Measurements from ENCODE around the gene NSDHL. TPM values are rescaled to one million over a fixed set of nuclear protein-coding genes. Genes with fewer than 3 reads are reported as not detected.

NSDHL gene
- total RNA-seq, 2 donors from 2014 or later = 25.8 to 34.8 TPM

DNA sequence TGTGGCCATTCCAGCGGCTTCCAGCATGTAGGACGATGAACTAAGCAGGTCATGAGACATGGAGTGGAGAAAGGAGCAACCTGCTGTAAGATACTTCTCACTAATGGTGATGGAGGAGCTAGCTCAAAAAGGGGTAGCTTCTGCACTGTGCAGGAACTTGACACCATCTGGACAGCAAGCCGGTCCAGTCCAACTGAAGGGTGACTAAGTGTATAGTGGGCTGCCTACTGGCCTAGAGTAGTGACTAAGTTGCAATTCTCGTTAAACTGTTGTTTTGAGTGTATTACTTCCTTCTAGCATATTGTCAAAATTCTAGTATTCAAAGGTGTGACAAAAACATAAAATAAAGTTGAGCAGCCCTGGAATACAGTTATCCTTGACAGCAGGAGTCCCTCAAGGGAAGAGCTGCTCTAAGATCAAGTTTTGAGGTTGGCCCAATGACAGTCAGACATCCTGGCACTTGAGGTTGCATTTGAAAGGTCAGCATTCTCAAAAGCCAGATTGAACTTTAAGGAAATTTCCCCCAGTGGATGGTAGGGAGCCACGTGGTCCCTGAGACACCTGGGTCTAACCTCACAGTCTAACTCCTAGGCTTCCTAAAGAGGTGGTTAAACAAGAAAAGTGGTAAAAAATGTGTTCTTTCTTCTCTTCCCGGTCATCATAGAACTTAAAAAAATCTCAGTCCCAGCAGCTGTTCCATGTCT lies 8.3 kb upstream of the NSDHL start:
- H3K9me3 Mint-ChIP-seq = peaks cover 40% of the 10 kb centered on the region
- H3K36me3 Mint-ChIP-seq (ENCODE audit: low read depth) = peaks cover 3% of the 10 kb centered on the region
- H3K9me3 ChIP-seq (ENCODE audit: control insufficient read depth, low read length) = no peaks in the 10 kb centered on the region
- no peak overlapping the region for H3K27ac Mint-ChIP-seq
- H3K4me1 ChIP-seq (ENCODE audit: control insufficient read depth, insufficient read depth, low read length) = no peaks in the 10 kb centered on the region
- no peak overlapping the region for H3K4me3 ChIP-seq (ENCODE audit: low read length)
- H3K27me3 ChIP-seq (ENCODE audit: control insufficient read depth, insufficient read depth, low read length, poor library complexity, severe bottlenecking) = peaks cover 22% of the 10 kb centered on the region
- no peaks in the 10 kb centered on the region for H3K4me1 Mint-ChIP-seq
- DNase-seq = no peak
- no peak overlapping the region for H3K4me3 Mint-ChIP-seq
- H3K36me3 ChIP-seq (ENCODE audit: control insufficient read depth, insufficient read depth, low read length) = peaks cover 7% of the 10 kb centered on the region
- no peak overlapping the region for H3K27ac ChIP-seq (ENCODE audit: low read depth, low read length)
- no peak overlapping the region for H3K9ac ChIP-seq (ENCODE audit: extremely low read depth, low read length, poor library complexity, severe bottlenecking)
- 75 to 100% methylated on average over 2 to 6 of the region's 6 CpGs for WGBS, 2 experiments (ENCODE audit: insufficient coverage in 1 of 2, insufficient read length in 1 of 2)
- peaks cover 1% of the 10 kb centered on the region for H3K27me3 Mint-ChIP-seq (ENCODE audit: insufficient read depth)
- TF ChIP-seq, protein P1, sequence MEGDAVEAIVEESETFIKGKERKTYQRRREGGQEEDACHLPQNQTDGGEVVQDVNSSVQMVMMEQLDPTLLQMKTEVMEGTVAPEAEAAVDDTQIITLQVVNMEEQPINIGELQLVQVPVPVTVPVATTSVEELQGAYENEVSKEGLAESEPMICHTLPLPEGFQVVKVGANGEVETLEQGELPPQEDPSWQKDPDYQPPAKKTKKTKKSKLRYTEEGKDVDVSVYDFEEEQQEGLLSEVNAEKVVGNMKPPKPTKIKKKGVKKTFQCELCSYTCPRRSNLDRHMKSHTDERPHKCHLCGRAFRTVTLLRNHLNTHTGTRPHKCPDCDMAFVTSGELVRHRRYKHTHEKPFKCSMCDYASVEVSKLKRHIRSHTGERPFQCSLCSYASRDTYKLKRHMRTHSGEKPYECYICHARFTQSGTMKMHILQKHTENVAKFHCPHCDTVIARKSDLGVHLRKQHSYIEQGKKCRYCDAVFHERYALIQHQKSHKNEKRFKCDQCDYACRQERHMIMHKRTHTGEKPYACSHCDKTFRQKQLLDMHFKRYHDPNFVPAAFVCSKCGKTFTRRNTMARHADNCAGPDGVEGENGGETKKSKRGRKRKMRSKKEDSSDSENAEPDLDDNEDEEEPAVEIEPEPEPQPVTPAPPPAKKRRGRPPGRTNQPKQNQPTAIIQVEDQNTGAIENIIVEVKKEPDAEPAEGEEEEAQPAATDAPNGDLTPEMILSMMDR (conservative IDR thresholded peaks at IDR 0.05) = no peak

DNA sequence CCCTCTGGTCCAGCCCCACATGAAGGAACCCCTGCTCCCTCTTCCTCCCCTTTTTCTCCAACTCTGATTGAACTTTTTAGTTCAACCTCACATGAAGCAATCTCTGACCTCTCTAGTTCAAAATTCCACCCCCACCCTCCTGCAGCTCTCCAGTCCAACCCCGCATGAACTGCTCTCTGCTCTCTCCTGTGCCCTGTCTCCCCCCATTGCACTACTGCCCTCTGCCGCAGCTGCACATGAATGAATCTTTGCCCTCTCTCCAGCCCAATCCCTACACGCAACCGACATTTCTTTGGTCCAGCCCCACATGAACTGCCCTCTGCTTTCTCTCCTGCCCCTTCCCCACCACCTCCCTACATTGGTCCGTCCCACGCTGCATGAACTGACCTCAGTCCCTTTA lies 7.2 kb upstream of the NSDHL start:
- Mint-ChIP-seq H3K27me3 (ENCODE audit: insufficient read depth) (peaks cover 1% of the 10 kb centered on the region), H3K36me3 (ENCODE audit: low read depth) (peaks cover 13% of the 10 kb centered on the region), H3K4me1 (no peaks in the 10 kb centered on the region), H3K4me3 (no peak overlapping the region), H3K27ac (no peak overlapping the region), H3K9me3 (peaks cover 42% of the 10 kb centered on the region)
- Histone ChIP-seq H3K9ac (ENCODE audit: extremely low read depth, low read length, poor library complexity, severe bottlenecking) (no peak overlapping the region), H3K9me3 (ENCODE audit: control insufficient read depth, low read length) (no peaks in the 10 kb centered on the region), H3K36me3 (ENCODE audit: control insufficient read depth, insufficient read depth, low read length) (peaks cover 18% of the 10 kb centered on the region), H3K27ac (ENCODE audit: low read depth, low read length) (no peak overlapping the region), H3K27me3 (ENCODE audit: control insufficient read depth, insufficient read depth, low read length, poor library complexity, severe bottlenecking) (peaks cover 22% of the 10 kb centered on the region), H3K4me1 (ENCODE audit: control insufficient read depth, insufficient read depth, low read length) (no peaks in the 10 kb centered on the region), H3K4me3 (ENCODE audit: low read length) (no peak overlapping the region)
- TF ChIP-seq, protein P1 (conservative IDR thresholded peaks at IDR 0.05) = no peak
- DNase-seq = no peak
- 75 to 78% methylated on average over 2 to 6 of the region's 6 CpGs for WGBS, 2 experiments (ENCODE audit: insufficient coverage in 1 of 2, insufficient read length in 1 of 2)

DNA sequence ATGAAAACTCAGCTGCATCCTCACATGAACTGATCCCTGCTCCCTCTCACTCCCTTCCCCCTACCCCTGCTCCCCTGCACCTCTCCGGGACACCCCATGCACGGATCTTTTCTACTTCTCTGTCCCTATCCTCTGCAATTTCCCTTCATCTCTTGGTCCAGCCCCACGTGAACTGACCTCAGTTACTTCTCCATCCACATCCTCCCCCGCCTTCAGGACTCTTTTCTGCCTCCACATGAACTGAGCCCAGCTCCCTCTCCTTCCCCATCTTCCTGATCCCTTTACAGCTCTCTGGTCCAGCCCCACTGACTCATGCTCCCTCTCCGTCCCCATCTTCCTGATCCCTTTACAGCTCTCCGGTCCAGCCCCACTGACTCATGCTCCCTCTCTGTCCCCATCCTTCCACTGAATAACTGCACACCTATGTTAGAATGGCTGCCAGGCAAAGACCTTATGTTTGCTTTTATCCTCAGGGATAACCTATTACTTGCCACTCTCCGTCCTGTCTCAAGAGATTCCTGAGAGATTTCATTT lies 6.0 kb upstream of the NSDHL start:
- Mint-ChIP-seq H3K27me3 (ENCODE audit: insufficient read depth) (peaks cover 1% of the 10 kb centered on the region), H3K9me3 (peaks cover 48% of the 10 kb centered on the region), H3K4me1 (no peaks in the 10 kb centered on the region), H3K27ac (no peak overlapping the region), H3K36me3 (ENCODE audit: low read depth) (peaks cover 17% of the 10 kb centered on the region), H3K4me3 (no peak overlapping the region)
- Histone ChIP-seq H3K9me3 (ENCODE audit: control insufficient read depth, low read length) (no peaks in the 10 kb centered on the region), H3K4me1 (ENCODE audit: control insufficient read depth, insufficient read depth, low read length) (no peaks in the 10 kb centered on the region), H3K27ac (ENCODE audit: low read depth, low read length) (no peak overlapping the region), H3K9ac (ENCODE audit: extremely low read depth, low read length, poor library complexity, severe bottlenecking) (no peak overlapping the region), H3K27me3 (ENCODE audit: control insufficient read depth, insufficient read depth, low read length, poor library complexity, severe bottlenecking) (peaks cover 22% of the 10 kb centered on the region), H3K4me3 (ENCODE audit: low read length) (no peak overlapping the region), H3K36me3 (ENCODE audit: control insufficient read depth, insufficient read depth, low read length) (peaks cover 24% of the 10 kb centered on the region)
- no peak for DNase-seq
- WGBS, 2 experiments (ENCODE audit: insufficient coverage in 1 of 2, insufficient read length in 1 of 2) = 75 to 90% methylated on average over 2 to 7 of the region's 7 CpGs
- TF ChIP-seq, protein P1 (conservative IDR thresholded peaks at IDR 0.05) = no peak

Measured in endodermal cell (in vitro differentiated cells).